Astrocyte of the spinal cord (primary cell): Measurements from ENCODE around the gene DYRK4.
"Not testable (repeated sequence)": the region's sequence is repeated elsewhere in the genome, so short reads cannot be mapped to it uniquely, and the experiment has no call there.

ENCODE experiments used
- DNase-seq: peaks from one replicate; pipeline ENCODE4 v3.0.0; 2011; ENCODE audit warnings: low read depth, low spot score
- H3K4me3 ChIP-seq: 2 replicates; pipeline ENCODE4 v1.5.1; 2011; ENCODE audit warnings: low read depth, mild to moderate bottlenecking, low read length, moderate library complexity
- CTCF ChIP-seq: IDR thresholded peaks from 2 replicates; pipeline ENCODE4 v1.5.1; 2012; ENCODE audit warnings: low read depth, mild to moderate bottlenecking, low read length, inconsistent platforms
- in situ Hi-C: cut with HindIII; loops from 2 replicates; pipeline ENCODE4 v1.10.0; 2017; ENCODE audit warnings: low sequenced_read_pairs

Gene DYRK4

GRCh38 chr12:4562034-4562657, at the start of gene DYRK4:
Gene DYRK4, plus strand, starts transcription at chr12:4562208. Its CDS starts 38 bp downstream, at chr12:4562246.
- no peak for TF ChIP-seq CTCF
- in situ Hi-C loops, result no loop called here
- peak; percentile 87 for DNase-seq
- H3K4me3 ChIP-seq, result peak within 1 kb of the TSS; percentile 36

GRCh38 chr12:4518106-4518728, 43.8 kb upstream of the DYRK4 start:
- in situ Hi-C loops, result no loop called here
- H3K4me3 ChIP-seq, result no peak overlapping the region
- peak; percentile 89 for DNase-seq
- TF ChIP-seq CTCF, result no peak

- DNase-seq, H3K4me3 ChIP-seq, in situ Hi-C loops: not testable (repeated sequence)
Observed at GRCh38 chr12:4523443-4523842, 38.6 kb upstream of the DYRK4 start.

GRCh38 chr12:4526923-4527546, 35.0 kb upstream of the DYRK4 start:
- TF ChIP-seq CTCF, result peak; percentile 26
- DNase-seq, result peak; percentile 46
- no peak overlapping the region for H3K4me3 ChIP-seq
- in situ Hi-C loops, result no loop called here

GRCh38 chr12:4530160-4530559, 31.8 kb upstream of the DYRK4 start:
- no peak for DNase-seq
- no peak overlapping the region for H3K4me3 ChIP-seq
- TF ChIP-seq CTCF, result no peak
- in situ Hi-C loops, result no loop called here

- H3K4me3 ChIP-seq, result no peak overlapping the region
Observed at GRCh38 chr12:4530982-4531586, 30.9 kb upstream of the DYRK4 start.

More at GRCh38 chr12:4530982-4531586, 30.9 kb upstream of the DYRK4 start:
- TF ChIP-seq CTCF, result no peak
- DNase-seq, result no peak
- in situ Hi-C loops, result no loop called here
